Breast epithelium (tissue), 3 donors: Measurements from ENCODE around the gene SOX13.
"Not testable (repeated sequence)": the region's sequence is repeated elsewhere in the genome, so short reads cannot be mapped to it uniquely, and the experiment has no call there.

Experiments
- CTCF ChIP-seq, 3 donors: fragments of 450-650 bp; IDR thresholded peaks; one replicate each; pipeline ENCODE4 v1.5.1; 2016 to 2017; ENCODE audit warnings: antibody characterized with exemption in 3 of 3, mild to moderate bottlenecking in 3 of 3, moderate library complexity in 3 of 3
- POLR2A ChIP-seq: fragments of 450-650 bp; IDR thresholded peaks from one replicate; pipeline ENCODE4 v1.6.1; 2016; ENCODE audit warnings: antibody characterized with exemption, mild to moderate bottlenecking, moderate library complexity
- POLR2AphosphoS5 ChIP-seq, 3 donors: sonication (generic); formaldehyde crosslinking; IDR thresholded peaks; one replicate each; pipeline ENCODE4 v1.6.1; 2017; ENCODE audit warnings: antibody characterized with exemption in 3 of 3

- not testable (repeated sequence) for TF ChIP-seq CTCF (IDR thresholded peaks at IDR 0.05); POLR2A; POLR2AphosphoS5 (IDR thresholded peaks at IDR 0.05)
Observed at GRCh38 chr1:204048796-204049195, 24.1 kb upstream of the SOX13 start.
